GM12878 (cell line): Measurements from ENCODE around the gene JDP2. TPM values are rescaled to one million over a fixed set of nuclear protein-coding genes. Genes with fewer than 3 reads are reported as not detected.

ENCODE experiments used
- ASH2L ChIP-seq: fragments of 300-600, 200-600 bp; sonication (generic); IDR thresholded peaks from 2 replicates; pipeline ENCODE4 v1.6.1; 2017; ENCODE audit warnings: low read depth, mild to moderate bottlenecking, borderline replicate concordance
- ATF3 ChIP-seq: IDR thresholded peaks from 2 replicates; pipeline ENCODE4 v1.6.1; 2011; ENCODE audit warnings: low read depth, mild to moderate bottlenecking, low read length, moderate library complexity, borderline replicate concordance; ENCODE audit errors: extremely low read depth
- ATF7 ChIP-seq: fragments of 450-650 bp; IDR thresholded peaks from 2 replicates; pipeline ENCODE4 v1.6.1; 2016; ENCODE audit warnings: low read depth, mild to moderate bottlenecking
- BCL11A ChIP-seq: IDR thresholded peaks from 2 replicates; pipeline ENCODE4 v1.6.1; 2011; ENCODE audit warnings: low read depth, low read length
- BCL3 ChIP-seq: IDR thresholded peaks from 2 replicates; pipeline ENCODE4 v1.6.1; 2011; ENCODE audit warnings: borderline replicate concordance, low read depth, mild to moderate bottlenecking, moderate library complexity, low read length; ENCODE audit not compliant: insufficient read depth, poor library complexity, severe bottlenecking
- DPF2 ChIP-seq: fragments of 450-650 bp; IDR thresholded peaks from 2 replicates; pipeline ENCODE4 v1.6.1; 2017; ENCODE audit warnings: mild to moderate bottlenecking
- E2F4 ChIP-seq: IDR thresholded peaks from 2 replicates; pipeline ENCODE4 v1.6.1; 2012; ENCODE audit warnings: low read depth, low read length, improper control_type of control experiment
- EED ChIP-seq: sonication (generic); IDR thresholded peaks from 2 replicates; pipeline ENCODE4 v1.6.1; 2016; ENCODE audit warnings: antibody characterized with exemption, low read depth
- EP300 ChIP-seq, 2 experiments: fragments of 150-350 bp in 1 of 2; IDR thresholded peaks; 2 replicates each; pipeline ENCODE4 v1.6.1; 2011 to 2012; ENCODE audit warnings: low read depth in 2 of 2, low read length in 2 of 2, borderline replicate concordance in 1 of 2, improper control_type of control experiment in 1 of 2, inconsistent platforms in 1 of 2; ENCODE audit not compliant: control insufficient read depth in 1 of 2
- ESRRA ChIP-seq: IDR thresholded peaks from 2 replicates; pipeline ENCODE4 v1.6.1; 2012; ENCODE audit warnings: mild to moderate bottlenecking, low read length, improper control_type of control experiment
- HCFC1 ChIP-seq: fragments of 150-350 bp; IDR thresholded peaks from 2 replicates; pipeline ENCODE4 v1.6.1; 2014; ENCODE audit warnings: low read length
- IKZF2 ChIP-seq, 2 experiments: fragments of 450-650 bp; IDR thresholded peaks; 2 replicates each; pipeline ENCODE4 v1.6.1; 2017; ENCODE audit warnings: mild to moderate bottlenecking in 2 of 2, moderate library complexity in 2 of 2
- IRF4 ChIP-seq: IDR thresholded peaks from 2 replicates; pipeline ENCODE4 v1.6.1; 2011; ENCODE audit warnings: low read depth, low read length
- MEF2B ChIP-seq: fragments of 450-650 bp; IDR thresholded peaks from 2 replicates; pipeline ENCODE4 v1.6.1; 2018; ENCODE audit warnings: mild to moderate bottlenecking, moderate library complexity; ENCODE audit not compliant: partially characterized antibody, poor library complexity, severe bottlenecking
- NBN ChIP-seq: fragments of 450-650 bp; IDR thresholded peaks from 2 replicates; pipeline ENCODE4 v1.6.1; 2016
- NR2F1 ChIP-seq: fragments of 450-650 bp; conservative IDR thresholded peaks from 2 replicates; pipeline ENCODE4 v1.6.1; 2017; ENCODE audit warnings: mild to moderate bottlenecking
- PBX3 ChIP-seq: IDR thresholded peaks from 2 replicates; pipeline ENCODE4 v1.6.1; 2011; ENCODE audit warnings: mild to moderate bottlenecking, low read depth, low read length, moderate library complexity; ENCODE audit not compliant: insufficient replicate concordance
- PKNOX1 ChIP-seq: fragments of 450-650 bp; IDR thresholded peaks from 2 replicates; pipeline ENCODE4 v1.6.1; 2016; ENCODE audit warnings: mild to moderate bottlenecking
- PML ChIP-seq: IDR thresholded peaks from 2 replicates; pipeline ENCODE4 v1.6.1; 2012; ENCODE audit warnings: low read length, inconsistent platforms
- RUNX3 ChIP-seq: IDR thresholded peaks from 2 replicates; pipeline ENCODE4 v1.6.1; 2012; ENCODE audit warnings: low read length, inconsistent platforms
- SMAD5 ChIP-seq: IDR thresholded peaks from 2 replicates; pipeline ENCODE4 v1.6.1; 2016; ENCODE audit warnings: antibody characterized with exemption, low read depth
- SP1 ChIP-seq: IDR thresholded peaks from one replicate; pipeline ENCODE4 v1.6.1; 2011; ENCODE audit warnings: low read depth, low read length
- STAT1 ChIP-seq: fragments of 450-650 bp; conservative IDR thresholded peaks from 2 replicates; pipeline ENCODE4 v1.6.1; 2014; ENCODE audit warnings: antibody characterized with exemption, mild to moderate bottlenecking
- SUPT20H ChIP-seq: IDR thresholded peaks from 2 replicates; pipeline ENCODE4 v1.6.1; 2011; ENCODE audit warnings: low read depth, mild to moderate bottlenecking, low read length, moderate library complexity, borderline replicate concordance; ENCODE audit not compliant: control insufficient read depth
- TCF3 ChIP-seq: IDR thresholded peaks from 2 replicates; pipeline ENCODE4 v1.6.1; 2012; ENCODE audit warnings: low read depth, mild to moderate bottlenecking, low read length, borderline replicate concordance; ENCODE audit not compliant: insufficient read depth
- TCF7 ChIP-seq: IDR thresholded peaks from 2 replicates; pipeline ENCODE4 v1.6.1; 2014; ENCODE audit warnings: antibody characterized with exemption, borderline replicate concordance
- ZNF217 ChIP-seq: fragments of 450-650 bp; IDR thresholded peaks from 2 replicates; pipeline ENCODE4 v1.6.1; 2017; ENCODE audit warnings: antibody characterized with exemption, mild to moderate bottlenecking
- ZNF274 ChIP-seq: IDR thresholded peaks from one replicate; pipeline ENCODE4 v1.8.0; 2011; ENCODE audit not compliant: insufficient read length, insufficient read depth
- ZNF622 ChIP-seq: fragments of 450-650 bp; IDR thresholded peaks from 2 replicates; pipeline ENCODE4 v1.6.1; 2017; ENCODE audit warnings: mild to moderate bottlenecking, inconsistent platforms
- polyA plus RNA-seq, 11 experiments: library from polyadenylated mRNA; depleted of rRNA in 4 of 11; unstranded in 6 of 11; stranded (reverse) in 5 of 11; fragments of >200 nt; fragmentation: Nextera tagmentation in 4 of 11; fragmentation: Illumina TruSeq in 1 of 11; extraction: Ambion mirVana in 4 of 11; extraction: Trizol in 1 of 11; gene quantifications; 1 replicate in 1 of 11; 2 replicates in 10 of 11; pipeline versions ENCODE4 v1.2.1 to v1.2.3, GENCODE V29; 2011 to 2016; ENCODE audit warnings: inconsistent platforms in 2 of 11, missing spikeins in 2 of 11, low read depth in 1 of 11
- total RNA-seq, 4 experiments: library from RNA; depleted of rRNA in 3 of 4; stranded (reverse); fragments of >200 nt in 3 of 4; fragmentation: Illumina TruSeq in 1 of 4; extraction: Trizol in 1 of 4; gene quantifications; 2 replicates each; pipeline versions ENCODE4 v1.2.1 to v1.2.3, GENCODE V29; 2013 to 2021

The JDP2 gene
- total and polyA plus RNA-seq, 10 of the 15 experiments (the other 5 are each of a cell fraction or from before 2014, with no cell fraction given), result 0.71 to 21.3 (median 11.2) TPM

GRCh38 chr14:75493592-75494087 is 65.8 kb downstream of the JDP2 start (continued):
- TF ChIP-seq PBX3, result peak; percentile 71
- no peak for TF ChIP-seq BCL11A
- no peak for TF ChIP-seq E2F4
- no peak for TF ChIP-seq NR2F1
- no peak; the same call in 1 of the 2 replicates for TF ChIP-seq PML
- no peak for TF ChIP-seq ZNF274
- TF ChIP-seq ATF3, result no peak
- peak; percentile 63; the same call in 1 of the 2 replicates for TF ChIP-seq ATF7
- TF ChIP-seq ZNF217, result 0 out of 2 replicates have a peak, but pooled peaks have one; percentile 54
- TF ChIP-seq STAT1, result no peak
- TF ChIP-seq MEF2B, result peak; percentile 38
- peak; percentile 16; the same call in 1 of the 2 replicates for TF ChIP-seq RUNX3
- peak; percentile 35 to 68; a peak in 3 of 4 replicates for TF ChIP-seq IKZF2 (IDR thresholded peaks at IDR 0.05)
- peak; percentile 89 for TF ChIP-seq BCL3
- peak; percentile 40; the same call in 1 of the 2 replicates for TF ChIP-seq DPF2
- TF ChIP-seq ZNF622, result no peak
- peak; percentile 13; the same call in 1 of the 2 replicates for TF ChIP-seq EED
- 0 out of 2 replicates have a peak, but pooled peaks have one; percentile 42 for TF ChIP-seq TCF7
- TF ChIP-seq SP1, result no peak
- TF ChIP-seq SMAD5, result no peak
- TF ChIP-seq NBN, result 0 out of 2 replicates have a peak, but pooled peaks have one; percentile 8
- TF ChIP-seq TCF3, result no peak
- TF ChIP-seq SUPT20H, result no peak
- TF ChIP-seq PKNOX1, result peak; percentile 82
- TF ChIP-seq EP300 (IDR thresholded peaks at IDR 0.05; ENCODE audit: borderline replicate concordance in 1 of 2, control insufficient read depth in 1 of 2, low read depth in 2 of 2, low read length in 2 of 2), result peak; percentile 36 to 56; a peak in 1 of 4 replicates
- no peak for TF ChIP-seq HCFC1
- TF ChIP-seq ESRRA, result no peak
- TF ChIP-seq IRF4, result no peak
- no peak for TF ChIP-seq ASH2L
